Aorta (tissue), 5 donors: ENCODE measurements around the gene WFDC6. TPM values are rescaled to one million over a fixed set of nuclear protein-coding genes. Genes with fewer than 3 reads are reported as not detected.
"Not testable (repeated sequence)": the region's sequence is repeated elsewhere in the genome, so short reads cannot be mapped to it uniquely, and the experiment has no call there.

Experiments
- ATAC-seq: fragments of 200-7000 bp; cut with Tn5 transposase; one replicate; pipeline ENCODE4 v1.9.1; 2022; ENCODE audit warnings: moderate library complexity; ENCODE audit not compliant: low FRiP score
- DNase-seq, 2 donors: peaks; one replicate each; pipeline ENCODE4 v3.0.0-alpha.2; 2020
- H3K27ac ChIP-seq, 2 donors: one replicate each; pipeline ENCODE4 v1.5.1; 2013; ENCODE audit warnings: low read length in 2 of 2, mild to moderate bottlenecking in 2 of 2, moderate library complexity in 2 of 2, control low read depth in 1 of 2, inconsistent platforms in 1 of 2, low read depth in 1 of 2
- H3K27me3 ChIP-seq, 2 donors: one replicate each; pipeline ENCODE4 v1.6.1; 2013; ENCODE audit warnings: control low read depth in 1 of 2, low read length in 1 of 2, mild to moderate bottlenecking in 1 of 2, moderate library complexity in 1 of 2; ENCODE audit not compliant: insufficient read depth in 2 of 2, control insufficient read depth in 1 of 2
- H3K36me3 ChIP-seq, 2 donors: one replicate each; pipeline ENCODE4 v1.6.1; 2013; ENCODE audit warnings: control low read depth in 1 of 2, low read length in 1 of 2, mild to moderate bottlenecking in 1 of 2; ENCODE audit not compliant: insufficient read depth in 2 of 2, control insufficient read depth in 1 of 2
- H3K4me1 ChIP-seq, 2 donors: one replicate each; pipeline ENCODE4 v1.6.1; 2013; ENCODE audit warnings: low read length in 2 of 2, control low read depth in 1 of 2, mild to moderate bottlenecking in 1 of 2, moderate library complexity in 1 of 2; ENCODE audit not compliant: insufficient read depth in 2 of 2, control insufficient read depth in 1 of 2
- H3K4me3 ChIP-seq, 2 donors: one replicate each; pipeline ENCODE4 v1.5.1; 2013; ENCODE audit warnings: low read length in 2 of 2, control low read depth in 1 of 2, mild to moderate bottlenecking in 1 of 2
- H3K9me3 ChIP-seq: one replicate; pipeline ENCODE4 v1.6.1; 2013; ENCODE audit warnings: mild to moderate bottlenecking, low read length; ENCODE audit not compliant: control insufficient read depth
- WGBS, 2 donors: extraction: QIAGEN DNeasy Blood & Tissue Kit; methylation state at CpG; one replicate each; pipeline ENCODE4 v1.1.7; 2013; 5-methylcytosine and 5-hydroxymethylcytosine counted together
- intact Hi-C, 2 donors: fragments of 100-400 bp; cut with DNase I; formaldehyde crosslinking; loops; one replicate each; pipeline versions ENCODE4 v1.14.2 to v1.15.0; 2022
- polyA plus RNA-seq, 2 donors: library from polyadenylated mRNA; stranded (reverse); fragments of 200-250 nt; gene quantifications; one replicate each; pipeline ENCODE4 v1.2.3, GENCODE V29; 2013
- total RNA-seq, 2 donors: library from RNA; stranded (reverse); fragmentation: NEBNext Ultra II Directional; extraction: Animal tissue kit (Norgen Biotek cat#: 25700); gene quantifications; one replicate each; pipeline ENCODE4 v1.2.1, GENCODE V29; 2021
- donor health status: healthy with polysubstance abuse.
- donor health status: Bipolar disorder and iron deficiency.
- donor health status: DM: no; HTN: no; CAD: no.
- donor health status: DM: no; HTN: no; CAD: no.
- donor health status: DM: yes; HTN: yes; CAD: no.

WFDC6 gene
- total and polyA plus RNA-seq, 4 donors, result not detected

DNA sequence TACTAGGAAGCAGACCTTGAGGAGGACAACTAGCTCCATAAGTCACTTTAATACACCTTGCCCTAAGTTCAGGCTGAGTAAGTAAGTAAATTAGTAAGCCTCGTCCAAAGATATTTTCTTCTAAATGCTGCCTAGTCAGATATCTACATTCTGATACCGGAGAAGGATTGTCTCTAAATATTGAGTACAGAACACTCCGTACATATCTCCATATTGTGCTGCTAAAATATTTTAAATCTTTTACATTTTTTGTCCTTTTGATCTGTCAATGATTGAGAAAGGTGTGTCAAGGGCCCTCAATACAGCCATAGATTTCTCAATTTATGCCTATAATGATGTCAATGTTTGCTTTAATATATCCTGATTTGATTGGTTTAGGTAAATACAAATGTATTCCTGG is 36.6 kb upstream of the WFDC6 start:
- H3K4me3 ChIP-seq, result no peak overlapping the region
- 81 to 94% methylated on average over 3 of the region's 3 CpGs for WGBS, 2 donors
- no peaks in the 10 kb centered on the region for H3K36me3 ChIP-seq
- no peak for ATAC-seq
- H3K27ac ChIP-seq, result no peak overlapping the region
- peaks cover 4% of the 10 kb centered on the region for H3K9me3 ChIP-seq
- no peaks in the 10 kb centered on the region for H3K27me3 ChIP-seq
- H3K4me1 ChIP-seq, result no peaks in the 10 kb centered on the region
- DNase-seq, result no peak
- intact Hi-C loops, result no loop called here

DNA sequence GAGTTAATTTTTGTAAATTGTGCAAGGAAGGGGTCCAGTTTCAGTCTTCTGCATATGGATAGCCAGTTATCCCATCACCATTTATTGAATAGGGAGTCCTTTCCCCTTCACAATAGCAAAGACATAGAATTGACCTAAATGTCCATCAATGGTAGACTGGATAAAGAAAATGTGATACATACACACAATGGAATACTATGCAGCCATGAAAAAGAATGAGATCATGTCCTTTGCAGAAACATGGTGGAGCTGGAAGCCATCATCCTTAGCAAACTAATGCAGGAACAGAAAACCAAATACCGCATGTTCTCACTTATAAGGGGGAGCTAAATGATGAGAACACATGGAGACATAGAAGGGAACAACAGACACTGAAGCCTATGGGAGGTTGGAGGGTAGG is 30.4 kb upstream of the WFDC6 start:
- H3K4me1 ChIP-seq, H3K36me3 ChIP-seq, intact Hi-C loops, DNase-seq, H3K4me3 ChIP-seq, H3K27ac ChIP-seq, H3K9me3 ChIP-seq, ATAC-seq, H3K27me3 ChIP-seq: not testable (repeated sequence)
- WGBS, 2 donors, result 70 to 76% methylated on average over 1 of the region's 1 CpG

DNA sequence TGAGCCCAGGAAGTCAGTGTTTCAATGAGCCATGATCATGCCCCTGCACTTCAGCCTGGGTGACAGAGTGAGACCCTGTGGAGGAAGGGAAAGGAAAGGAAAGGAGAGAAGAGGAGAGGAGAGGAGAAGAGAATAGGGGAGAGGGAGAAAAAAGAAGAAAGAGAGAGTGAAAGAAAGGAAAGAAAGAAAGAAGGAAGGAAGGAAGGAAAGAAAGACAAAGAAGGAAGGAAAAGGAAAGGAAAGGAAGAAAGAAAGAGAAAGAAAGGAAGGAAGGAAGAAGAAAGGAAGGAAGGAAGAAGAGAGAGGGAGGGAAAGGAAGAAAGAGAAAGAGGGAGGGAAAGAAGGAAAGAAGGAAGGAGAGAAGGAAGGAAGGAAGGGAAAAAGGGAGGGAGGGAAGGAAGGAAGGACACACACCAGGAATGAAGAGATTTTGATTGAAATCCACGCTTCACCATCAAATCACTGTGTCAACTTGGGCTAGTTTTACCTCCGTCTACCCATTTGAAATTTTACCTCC is 25.5 kb upstream of the WFDC6 start:
- intact Hi-C loops, result no loop called here

DNA sequence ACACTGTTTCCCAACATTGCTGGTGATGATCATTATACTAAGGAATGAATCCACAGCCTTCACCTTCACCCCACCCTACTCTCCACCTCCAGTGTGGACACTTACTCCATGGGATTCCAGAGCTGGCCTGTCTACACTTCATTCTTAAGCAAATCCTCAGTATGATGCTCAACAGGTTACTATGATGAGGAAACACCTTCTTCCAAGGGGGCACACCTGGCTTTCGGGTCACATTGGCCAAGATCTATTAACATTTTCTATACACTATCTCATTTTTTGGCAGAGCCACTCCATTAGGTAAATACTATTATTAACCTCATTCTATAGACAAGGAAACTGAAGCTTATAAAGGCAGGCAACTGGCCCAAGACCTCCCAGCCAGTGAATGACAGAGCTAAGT is 15.9 kb upstream of the WFDC6 start:
- ATAC-seq (no peak), DNase-seq (no peak)
- 72 to 74% methylated on average over 1 of the region's 1 CpG for WGBS, 2 donors
- Histone ChIP-seq H3K9me3 (peaks cover 2% of the 10 kb centered on the region), H3K36me3 (no peaks in the 10 kb centered on the region), H3K4me3 (no peak overlapping the region), H3K27ac (no peak overlapping the region), H3K27me3 (peaks cover 0 to 2% of the 10 kb centered on the region in 2 donors), H3K4me1 (no peaks in the 10 kb centered on the region)
- intact Hi-C loops, result no loop called here

More for the DNA sequence above, 25.5 kb upstream of the WFDC6 start:
- H3K4me1 ChIP-seq, result no peaks in the 10 kb centered on the region
- H3K4me3 ChIP-seq, result no peak overlapping the region
- no peak overlapping the region for H3K27ac ChIP-seq
- ATAC-seq (no peak), DNase-seq (no peak)
- no peaks in the 10 kb centered on the region for H3K36me3 ChIP-seq
- WGBS, 2 donors, result 78 to 80% methylated on average over 2 of the region's 2 CpGs
- no peaks in the 10 kb centered on the region for H3K27me3 ChIP-seq
- H3K9me3 ChIP-seq, result no peaks in the 10 kb centered on the region

DNA sequence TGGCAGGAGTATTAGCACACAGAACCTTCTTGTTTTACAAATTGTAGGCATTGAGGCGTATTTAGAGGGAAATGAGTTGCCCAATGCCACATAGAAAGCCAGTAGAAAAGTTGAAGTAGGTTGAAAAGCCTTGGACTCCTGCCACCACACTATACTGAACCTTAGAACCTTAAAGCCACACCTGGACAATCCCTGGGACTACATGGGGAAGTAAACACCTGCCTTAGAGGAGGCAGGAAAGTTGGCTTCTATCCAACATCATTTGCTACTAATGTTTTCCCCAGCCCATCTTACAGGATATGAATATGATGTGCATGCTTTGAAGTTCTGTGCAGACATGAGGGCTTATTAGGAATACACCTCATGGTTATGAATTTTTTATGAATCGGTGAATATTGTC is 13.2 kb upstream of the WFDC6 start:
- peaks cover 2% of the 10 kb centered on the region for H3K9me3 ChIP-seq
- intact Hi-C loops, result no loop called here
- DNase-seq, result no peak
- no peak for ATAC-seq
- H3K4me1 ChIP-seq, result no peaks in the 10 kb centered on the region
- no peak overlapping the region for H3K4me3 ChIP-seq
- WGBS, 2 donors, result 75% methylated on average over 2 of the region's 2 CpGs
- H3K36me3 ChIP-seq, result no peaks in the 10 kb centered on the region
- H3K27me3 ChIP-seq, result peaks cover 0 to 2% of the 10 kb centered on the region in 2 donors
- H3K27ac ChIP-seq, result no peak overlapping the region

DNA sequence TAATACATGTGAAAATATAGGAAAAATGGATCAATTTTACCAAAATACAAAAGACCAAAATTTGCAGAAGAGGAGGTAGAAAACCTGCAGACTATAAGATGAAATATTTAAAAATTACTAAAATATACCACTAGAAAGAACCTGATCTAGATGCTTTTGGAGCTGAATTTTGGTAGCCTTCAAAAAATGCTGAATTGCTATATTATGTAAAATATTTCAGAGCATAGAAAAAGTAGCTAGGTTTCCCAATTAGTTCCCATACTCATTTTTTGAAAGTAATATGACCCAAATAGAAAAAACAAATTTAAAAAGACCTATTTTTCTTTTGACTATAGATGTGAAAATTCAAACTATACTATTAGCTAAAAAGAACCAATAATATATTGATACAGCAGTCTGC is 11.5 kb upstream of the WFDC6 start:
- Histone ChIP-seq H3K27me3 (no peaks in the 10 kb centered on the region), H3K27ac (no peak overlapping the region), H3K36me3 (no peaks in the 10 kb centered on the region), H3K4me1 (no peaks in the 10 kb centered on the region), H3K4me3 (no peak overlapping the region), H3K9me3 (no peaks in the 10 kb centered on the region)
- ATAC-seq, result no peak
- intact Hi-C loops, result no loop called here
- DNase-seq, result no peak

DNA sequence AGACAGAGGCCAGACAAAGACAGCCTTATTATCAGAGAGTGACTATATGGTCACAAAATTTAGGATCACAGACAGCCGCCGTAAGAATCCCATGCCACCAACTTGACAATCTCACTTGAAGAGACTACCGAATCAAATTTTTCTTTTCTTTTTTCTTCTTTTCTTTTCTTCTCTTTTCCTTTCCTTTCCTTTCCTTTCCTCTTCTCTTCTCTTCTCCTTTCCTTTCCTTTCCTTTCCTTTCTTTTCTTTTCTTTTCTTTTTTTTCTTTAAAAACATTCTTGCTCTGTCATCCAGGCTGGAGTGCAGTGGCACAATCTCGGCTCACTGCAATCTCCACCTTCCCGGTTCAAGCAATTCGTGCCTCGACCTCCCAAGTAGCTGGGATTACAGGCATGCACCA is 9.1 kb upstream of the WFDC6 start:
- intact Hi-C loops, result no loop called here
- H3K9me3 ChIP-seq, result no peaks in the 10 kb centered on the region
- no peak overlapping the region for H3K4me3 ChIP-seq
- no peak overlapping the region for H3K27ac ChIP-seq
- no peaks in the 10 kb centered on the region for H3K4me1 ChIP-seq
- no peaks in the 10 kb centered on the region for H3K27me3 ChIP-seq
- WGBS, 2 donors, result 85 to 89% methylated on average over 7 of the region's 7 CpGs
- no peaks in the 10 kb centered on the region for H3K36me3 ChIP-seq
- ATAC-seq, result no peak
- DNase-seq, result no peak

DNA sequence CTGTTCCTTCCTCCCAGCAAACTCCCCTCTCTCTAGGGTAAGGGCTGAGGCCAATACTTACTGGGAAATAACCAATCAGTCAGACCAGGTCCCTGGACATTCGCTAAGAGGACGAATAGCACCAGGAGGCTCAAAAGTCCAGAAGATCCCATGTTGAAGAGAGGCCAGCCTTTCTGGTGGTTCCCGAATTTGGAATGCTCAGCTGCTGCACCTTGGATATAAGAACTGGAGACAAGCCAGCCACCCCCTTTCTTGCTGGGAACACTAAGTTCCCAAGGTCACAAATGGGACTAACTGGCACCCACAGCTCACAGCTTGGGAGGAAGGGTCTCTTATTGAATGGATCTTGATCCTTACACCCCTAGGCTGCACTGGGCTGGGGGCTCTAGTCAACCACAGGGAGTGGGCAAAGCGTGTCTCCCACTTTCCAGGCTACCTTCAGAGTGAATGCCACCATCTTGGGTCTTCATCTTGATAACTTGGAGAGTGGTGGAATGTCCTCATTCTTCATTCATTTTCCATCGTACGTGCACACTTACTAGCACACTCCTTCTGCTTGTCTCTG is 8.0 kb upstream of the WFDC6 start, which contains the start of gene EPPIN:
TSS of gene EPPIN (minus strand) at position 196 of the 565 bp plus-strand sequence. CDS start at position 152, 44 bp downstream.
- H3K27me3 ChIP-seq, result no peaks in the 10 kb centered on the region
- no peak within 1 kb of the TSS for H3K27ac ChIP-seq
- no peaks in the 10 kb centered on the region for H3K9me3 ChIP-seq
- ATAC-seq (no peak), DNase-seq (no peak)
- H3K4me3 ChIP-seq, result no peak within 1 kb of the TSS
- intact Hi-C loops, result no loop called here
- 75 to 77% methylated on average over 6 of the region's 6 CpGs for WGBS, 2 donors
- no peaks in the 10 kb centered on the region for H3K4me1 ChIP-seq
- H3K36me3 ChIP-seq, result no peaks in the 10 kb centered on the region

DNA sequence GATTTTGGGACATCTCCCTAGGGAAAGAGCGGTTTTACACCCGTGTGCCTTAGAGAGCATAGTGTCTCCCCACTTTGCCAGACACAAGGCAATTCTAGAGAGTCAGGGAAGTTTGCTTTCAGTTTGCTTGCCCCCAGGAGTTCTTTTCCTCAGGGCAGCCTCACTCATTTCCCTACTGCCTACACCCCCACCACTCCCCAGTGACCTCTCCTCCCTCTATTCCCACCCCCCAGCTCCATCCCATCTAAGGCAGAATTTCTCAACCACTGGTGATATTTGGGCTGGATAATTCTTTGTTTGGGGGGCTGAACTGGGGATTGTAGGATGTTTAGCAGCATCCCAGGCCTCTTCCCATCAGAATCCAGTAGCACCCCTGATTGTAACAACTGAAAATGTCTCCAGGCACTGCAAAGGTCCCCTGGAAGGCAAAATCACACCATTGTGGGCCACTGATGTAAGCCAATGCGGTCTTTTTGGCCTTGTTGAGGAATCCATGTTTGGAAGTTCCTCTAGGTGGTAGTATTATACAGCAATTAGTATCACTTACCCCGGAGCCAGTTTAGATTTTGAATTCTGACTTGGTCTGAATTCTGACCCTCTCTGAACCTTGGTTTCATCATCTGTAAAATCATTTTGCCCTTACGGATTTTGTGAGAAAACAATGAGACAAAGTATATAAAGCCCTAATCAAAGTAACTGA is 6.6 kb upstream of the WFDC6 start:
- no peak overlapping the region for H3K27ac ChIP-seq
- ATAC-seq (no peak), DNase-seq (no peak)

More for the DNA sequence above, 6.6 kb upstream of the WFDC6 start:
- WGBS, 2 donors, result 17 to 20% methylated on average over 5 of the region's 5 CpGs
- intact Hi-C loops, result no loop called here
- Histone ChIP-seq H3K4me3 (no peak overlapping the region), H3K36me3 (no peaks in the 10 kb centered on the region), H3K4me1 (no peaks in the 10 kb centered on the region), H3K9me3 (no peaks in the 10 kb centered on the region), H3K27me3 (no peaks in the 10 kb centered on the region)
